GM12878 (cell line): ENCODE data around the gene PAQR8. TPM values are rescaled to one million over a fixed set of nuclear protein-coding genes. Genes with fewer than 3 reads are reported as not detected.

Experiments
- ATF2 ChIP-seq: IDR thresholded peaks from 2 replicates; pipeline ENCODE4 v1.6.1; 2012; ENCODE audit warnings: low read length, inconsistent platforms
- BCL11A ChIP-seq: IDR thresholded peaks from 2 replicates; pipeline ENCODE4 v1.6.1; 2011; ENCODE audit warnings: low read depth, low read length
- BHLHE40 ChIP-seq, 2 experiments: fragments of 450-650 bp in 1 of 2; IDR thresholded peaks; 2 replicates each; pipeline ENCODE4 v1.6.1; 2011 to 2017; ENCODE audit warnings: low read depth in 2 of 2, borderline replicate concordance in 1 of 2, improper control_type of control experiment in 1 of 2, low read length in 1 of 2, mild to moderate bottlenecking in 1 of 2
- CBFB ChIP-seq: IDR thresholded peaks from 2 replicates; pipeline ENCODE4 v1.6.1; 2016; ENCODE audit warnings: antibody characterized with exemption, low read depth
- CHD4 ChIP-seq: fragments of 200-600 bp; sonication (generic); IDR thresholded peaks from 2 replicates; pipeline ENCODE4 v1.6.1; 2016; ENCODE audit warnings: mild to moderate bottlenecking
- EED ChIP-seq: sonication (generic); IDR thresholded peaks from 2 replicates; pipeline ENCODE4 v1.6.1; 2016; ENCODE audit warnings: antibody characterized with exemption, low read depth
- ETV6 ChIP-seq, 2 experiments: fragments of 450-650 bp in 1 of 2; IDR thresholded peaks in 1 of 2; conservative IDR thresholded peaks in 1 of 2; 2 replicates each; pipeline ENCODE4 v1.6.1; 2014; ENCODE audit warnings: antibody characterized with exemption in 1 of 2, borderline replicate concordance in 1 of 2, low read depth in 1 of 2, mild to moderate bottlenecking in 1 of 2, moderate library complexity in 1 of 2
- HCFC1 ChIP-seq: fragments of 150-350 bp; IDR thresholded peaks from 2 replicates; pipeline ENCODE4 v1.6.1; 2014; ENCODE audit warnings: low read length
- IKZF1 ChIP-seq: fragments of 450-650 bp; conservative IDR thresholded peaks from 2 replicates; pipeline ENCODE4 v1.6.1; 2017; ENCODE audit warnings: antibody characterized with exemption, mild to moderate bottlenecking
- JUNB ChIP-seq: IDR thresholded peaks from 2 replicates; pipeline ENCODE4 v1.6.1; 2016; ENCODE audit warnings: antibody characterized with exemption, mild to moderate bottlenecking
- KDM1A ChIP-seq: fragments of 200-600 bp; sonication (generic); IDR thresholded peaks from 2 replicates; pipeline ENCODE4 v1.6.1; 2016; ENCODE audit warnings: borderline replicate concordance
- MLLT1 ChIP-seq: fragments of 450-650 bp; IDR thresholded peaks from 2 replicates; pipeline ENCODE4 v1.6.1; 2016; ENCODE audit warnings: mild to moderate bottlenecking
- MTA2 ChIP-seq: fragments of 450-650 bp; IDR thresholded peaks from 2 replicates; pipeline ENCODE4 v1.6.1; 2016; ENCODE audit warnings: low read depth, mild to moderate bottlenecking, moderate library complexity
- NR2C1 ChIP-seq: fragments of 450-650 bp; IDR thresholded peaks from 2 replicates; pipeline ENCODE4 v1.6.1; 2017; ENCODE audit warnings: antibody characterized with exemption, mild to moderate bottlenecking, moderate library complexity
- PAX5 ChIP-seq: IDR thresholded peaks from 2 replicates; pipeline ENCODE4 v1.6.1; 2011; ENCODE audit warnings: low read depth, low read length, borderline replicate concordance
- RFX5 ChIP-seq: IDR thresholded peaks from 2 replicates; pipeline ENCODE4 v1.6.1; 2011; ENCODE audit warnings: low read depth, low read length, improper control_type of control experiment
- SKIL ChIP-seq: fragments of 450-650 bp; IDR thresholded peaks from 2 replicates; pipeline ENCODE4 v1.6.1; 2017; ENCODE audit warnings: mild to moderate bottlenecking, low read depth, inconsistent platforms; ENCODE audit not compliant: poor library complexity, severe bottlenecking
- SMAD1 ChIP-seq: fragments of 450-650 bp; IDR thresholded peaks from 2 replicates; pipeline ENCODE4 v1.6.1; 2018; ENCODE audit warnings: mild to moderate bottlenecking, low read depth; ENCODE audit not compliant: partially characterized antibody
- SMAD5 ChIP-seq: IDR thresholded peaks from 2 replicates; pipeline ENCODE4 v1.6.1; 2016; ENCODE audit warnings: antibody characterized with exemption, low read depth
- SMARCA5 ChIP-seq: fragments of 450-650 bp; IDR thresholded peaks from 2 replicates; pipeline ENCODE4 v1.6.1; 2017; ENCODE audit warnings: mild to moderate bottlenecking
- SMC3 ChIP-seq: IDR thresholded peaks from 2 replicates; pipeline ENCODE4 v1.6.1; 2011; ENCODE audit warnings: low read length, improper control_type of control experiment, borderline replicate concordance
- TARDBP ChIP-seq: IDR thresholded peaks from 2 replicates; pipeline ENCODE4 v1.6.1; 2016; ENCODE audit warnings: borderline replicate concordance
- TCF7 ChIP-seq: IDR thresholded peaks from 2 replicates; pipeline ENCODE4 v1.6.1; 2014; ENCODE audit warnings: antibody characterized with exemption, borderline replicate concordance
- ZNF592 ChIP-seq: fragments of 450-650 bp; IDR thresholded peaks from 2 replicates; pipeline ENCODE4 v1.6.1; 2017; ENCODE audit warnings: mild to moderate bottlenecking, moderate library complexity
- polyA plus RNA-seq, 11 experiments: library from polyadenylated mRNA; depleted of rRNA in 4 of 11; unstranded in 6 of 11; stranded (reverse) in 5 of 11; fragments of >200 nt; fragmentation: Nextera tagmentation in 4 of 11; fragmentation: Illumina TruSeq in 1 of 11; extraction: Ambion mirVana in 4 of 11; extraction: Trizol in 1 of 11; gene quantifications; 1 replicate in 1 of 11; 2 replicates in 10 of 11; pipeline versions ENCODE4 v1.2.1 to v1.2.3, GENCODE V29; 2011 to 2016; ENCODE audit warnings: inconsistent platforms in 2 of 11, missing spikeins in 2 of 11, low read depth in 1 of 11
- total RNA-seq, 4 experiments: library from RNA; depleted of rRNA in 3 of 4; stranded (reverse); fragments of >200 nt in 3 of 4; fragmentation: Illumina TruSeq in 1 of 4; extraction: Trizol in 1 of 4; gene quantifications; 2 replicates each; pipeline versions ENCODE4 v1.2.1 to v1.2.3, GENCODE V29; 2013 to 2021

Gene PAQR8
- total and polyA plus RNA-seq, 10 of the 15 experiments (the other 5 are each of a cell fraction or from before 2014, with no cell fraction given) = 3.9 to 22.4 (median 14.6) TPM

- TF ChIP-seq ATF2 (no peak), BCL11A (no peak), BHLHE40 (IDR thresholded peaks at IDR 0.05; ENCODE audit: borderline replicate concordance in 1 of 2, low read depth in 2 of 2, low read length in 1 of 2) (no peak), NR2C1 (no peak), IKZF1 (peak; percentile 12; the same call in 1 of the 2 replicates), HCFC1 (no peak), TCF7 (no peak), TARDBP (no peak), ETV6 (conservative IDR thresholded peaks at IDR 0.05 in 1 of 2, IDR thresholded peaks at IDR 0.05 in 1 of 2; ENCODE audit: borderline replicate concordance in 1 of 2, low read depth in 1 of 2) (0 out of 4 replicates have a peak, but pooled peaks of 1 of the 2 experiments have one; percentile 45), PAX5 (no peak), JUNB (no peak), EED (no peak), RFX5 (no peak), MTA2 (0 out of 2 replicates have a peak, but pooled peaks have one; percentile 10), SMAD5 (no peak), CHD4 (no peak), SMARCA5 (no peak), CBFB (no peak), MLLT1 (no peak), KDM1A (no peak), SMAD1 (no peak), SKIL (no peak), SMC3 (no peak), ZNF592 (no peak)
Measured at GRCh38 chr6:52415333-52415732, 53.4 kb downstream of the PAQR8 start (continued).
